ENCODE data around the gene MCTP1.
"Not testable (repeated sequence)": the region's sequence is repeated elsewhere in the genome, so short reads cannot be mapped to it uniquely, and the experiment has no call there.

Gene MCTP1

GRCh38 chr5:94863951-94864350 lies 420.9 kb downstream of the MCTP1 start:
- DNase-seq, result no peak
- ATAC-seq, result no peak

- DNase-seq (no peak), ATAC-seq (no peak)
Observed at GRCh38 chr5:94857111-94857510, 427.8 kb downstream of the MCTP1 start.

- DNase-seq, result no peak
- ATAC-seq, result no peak
Observed at GRCh38 chr5:94856257-94856800, 428.6 kb downstream of the MCTP1 start.

GRCh38 chr5:94855543-94855942 lies 429.4 kb downstream of the MCTP1 start:
- no peak for DNase-seq
- ATAC-seq, result no peak

GRCh38 chr5:94853120-94853519 lies 431.8 kb downstream of the MCTP1 start:
- no peak for DNase-seq
- ATAC-seq, result no peak

- ATAC-seq, result no peak
- no peak for DNase-seq
Observed at GRCh38 chr5:94850960-94851359, 433.9 kb downstream of the MCTP1 start.

GRCh38 chr5:94849821-94850736 lies 434.8 kb downstream of the MCTP1 start:
- ATAC-seq (peak; percentile 90), DNase-seq (peak; percentile 5)

GRCh38 chr5:94849324-94849723 lies 435.6 kb downstream of the MCTP1 start:
- DNase-seq (no peak), ATAC-seq (no peak)

- no peak for DNase-seq
- ATAC-seq, result no peak
Observed at GRCh38 chr5:94847726-94848125, 437.2 kb downstream of the MCTP1 start.

- no peak for DNase-seq
- no peak for ATAC-seq
Observed at GRCh38 chr5:94847019-94847418, 437.9 kb downstream of the MCTP1 start.

GRCh38 chr5:94845696-94846095 lies 439.2 kb downstream of the MCTP1 start:
- DNase-seq, ATAC-seq: not testable (repeated sequence)

- no peak for DNase-seq
- ATAC-seq, result no peak
Observed at GRCh38 chr5:94841598-94842322, 443.1 kb downstream of the MCTP1 start.

GRCh38 chr5:94833851-94834250 lies 451.0 kb downstream of the MCTP1 start:
- ATAC-seq (no peak), DNase-seq (no peak)

- ATAC-seq, result no peak
- no peak for DNase-seq
Observed at GRCh38 chr5:94832685-94833084, 452.2 kb downstream of the MCTP1 start.

- DNase-seq (no peak), ATAC-seq (no peak)
Observed at GRCh38 chr5:94830520-94830919, 454.4 kb downstream of the MCTP1 start.

- ATAC-seq, DNase-seq: not testable (repeated sequence)
Observed at GRCh38 chr5:94828222-94828621, 456.7 kb downstream of the MCTP1 start.

- no peak for DNase-seq
- ATAC-seq, result no peak
Observed at GRCh38 chr5:94820488-94820887, 464.4 kb downstream of the MCTP1 start.

- no peak for ATAC-seq
Observed at GRCh38 chr5:94818904-94819303, 466.0 kb downstream of the MCTP1 start.

GRCh38 chr5:94815313-94816039 lies 469.4 kb downstream of the MCTP1 start:
- no peak for ATAC-seq

More at GRCh38 chr5:94818904-94819303, 466.0 kb downstream of the MCTP1 start:
- DNase-seq, result no peak

GRCh38 chr5:94812232-94812631 lies 472.7 kb downstream of the MCTP1 start:
- DNase-seq, result no peak
- ATAC-seq, result no peak

More at GRCh38 chr5:94815313-94816039, 469.4 kb downstream of the MCTP1 start:
- DNase-seq, result no peak

GRCh38 chr5:94811331-94811730 lies 473.6 kb downstream of the MCTP1 start:
- DNase-seq (no peak), ATAC-seq (no peak)

GRCh38 chr5:94810877-94811276 lies 474.0 kb downstream of the MCTP1 start:
- no peak for DNase-seq
- ATAC-seq, result no peak

All from stimulated activated naive CD8-positive, alpha-beta T cell treated with anti-CD3 and anti-CD28 coated beads, Interleukin-15, Interleukin-2, amounts not matched to agents 100 U/mL and 50 U/mL, for 24 hours (primary cell).